Panc1 (cell line): ENCODE measurements around the gene CWC25. TPM values are rescaled to one million over a fixed set of nuclear protein-coding genes. Genes with fewer than 3 reads are reported as not detected.

Experiments
- ATAC-seq: fragments of 200-7000 bp; cut with Tn5 transposase; 2 replicates; pipeline ENCODE4 v1.9.1; 2020; ENCODE audit warnings: mild to moderate bottlenecking, moderate library complexity
- BruUV-seq: library from RNA; stranded (reverse); fragments of 400-500 nt; replicated peaks from 2 replicates; lab custom pipeline; 2021; lab: Mats Ljungman, UMichigan
- CTCF ChIA-PET: fragments of 300-600 bp; sonication (Branson Sonifier 250); formaldehyde crosslinking; loops from one replicate; lab custom pipeline; 2022; ENCODE audit warnings: antibody characterized with exemption; lab: Charles Lee
- POLR2A ChIA-PET: fragments of 300-600 bp; sonication (Branson Sonifier 250); formaldehyde crosslinking; loops from one replicate; lab custom pipeline; 2022; ENCODE audit warnings: antibody characterized with exemption; lab: Charles Lee
- DNase-seq: peaks from one replicate; pipeline ENCODE4 v3.0.0-alpha.2; 2010; ENCODE audit warnings: low read depth, low spot score
- H3K27ac ChIP-seq: 2 replicates; pipeline ENCODE4 v1.5.1; 2011; ENCODE audit warnings: mild to moderate bottlenecking, low read length, inconsistent platforms
- H3K27me3 ChIP-seq: fragments of 200-500 bp; sonication (Bioruptor generic); 2 replicates; pipeline ENCODE4 v1.6.0; 2014; ENCODE audit warnings: low read length, inconsistent platforms; ENCODE audit not compliant: control insufficient read depth, insufficient read depth
- H3K36me3 ChIP-seq: fragments of 200-500 bp; sonication (Bioruptor generic); 2 replicates; pipeline ENCODE4 v1.5.1; 2014; ENCODE audit warnings: inconsistent platforms, mild to moderate bottlenecking, low read length, moderate library complexity; ENCODE audit not compliant: control insufficient read depth, insufficient read depth
- H3K4me1 ChIP-seq: 2 replicates; pipeline ENCODE4 v1.5.1; 2011; ENCODE audit warnings: inconsistent platforms, mild to moderate bottlenecking, low read length, moderate library complexity; ENCODE audit not compliant: control insufficient read depth, insufficient read depth
- H3K4me3 ChIP-seq, 2 experiments: 2 replicates each; pipeline ENCODE4 v1.5.1; 2011 to 2012; ENCODE audit warnings: low read depth in 2 of 2, low read length in 2 of 2, mild to moderate bottlenecking in 2 of 2, inconsistent platforms in 1 of 2, moderate library complexity in 1 of 2
- H3K9me3 ChIP-seq: fragments of 200-500 bp; sonication (Bioruptor generic); 2 replicates; pipeline ENCODE4 v1.5.1; 2014; ENCODE audit warnings: low read depth, mild to moderate bottlenecking, inconsistent platforms, low read length, moderate library complexity; ENCODE audit not compliant: control insufficient read depth, insufficient read depth
- POLR2AphosphoS5 ChIP-seq: IDR thresholded peaks from 2 replicates; pipeline ENCODE4 v1.6.1; 2012; ENCODE audit warnings: mild to moderate bottlenecking, low read depth, low read length, moderate library complexity
- SIN3A ChIP-seq: IDR thresholded peaks from 2 replicates; pipeline ENCODE4 v1.6.1; 2012; ENCODE audit warnings: low read depth, mild to moderate bottlenecking, low read length, moderate library complexity, borderline replicate concordance; ENCODE audit not compliant: insufficient read depth
- TCF7L2 ChIP-seq: IDR thresholded peaks from 2 replicates; pipeline ENCODE4 v1.6.1; 2011; ENCODE audit warnings: mild to moderate bottlenecking, low read depth, low read length, inconsistent platforms
- in situ Hi-C: cut with HindIII; loops from 2 replicates; pipeline ENCODE4 v1.10.0; 2016; ENCODE audit warnings: low sequenced_read_pairs, low pct_unique_long_range_greater_than_20kb
- intact Hi-C: fragments of 100-400 bp; cut with micrococcal nuclease; formaldehyde crosslinking; loops from one replicate; pipeline ENCODE4 v1.10.0; 2022; ENCODE audit not compliant: unreplicated experiment
- total RNA-seq: library from RNA; stranded (reverse); gene quantifications from one replicate; pipeline ENCODE4 v1.2.1, GENCODE V29; 2021; ENCODE audit not compliant: unreplicated experiment
- TF ChIP-seq, protein P1 (sequence below): fragments of 450-650 bp; IDR thresholded peaks from 2 replicates; pipeline ENCODE4 v1.5.1; 2017; ENCODE audit warnings: mild to moderate bottlenecking
- TF ChIP-seq, protein P2 (sequence below), 2 experiments: IDR thresholded peaks; 2 replicates each; pipeline ENCODE4 v1.6.1; 2011 to 2012; ENCODE audit warnings: low read depth in 2 of 2, control low read depth in 1 of 2, low read length in 1 of 2, mild to moderate bottlenecking in 1 of 2, moderate library complexity in 1 of 2; ENCODE audit not compliant: insufficient read depth in 1 of 2

The CWC25 gene
- total RNA-seq, 1 experiment from 2014 or later, result 13.6 TPM

DNA sequence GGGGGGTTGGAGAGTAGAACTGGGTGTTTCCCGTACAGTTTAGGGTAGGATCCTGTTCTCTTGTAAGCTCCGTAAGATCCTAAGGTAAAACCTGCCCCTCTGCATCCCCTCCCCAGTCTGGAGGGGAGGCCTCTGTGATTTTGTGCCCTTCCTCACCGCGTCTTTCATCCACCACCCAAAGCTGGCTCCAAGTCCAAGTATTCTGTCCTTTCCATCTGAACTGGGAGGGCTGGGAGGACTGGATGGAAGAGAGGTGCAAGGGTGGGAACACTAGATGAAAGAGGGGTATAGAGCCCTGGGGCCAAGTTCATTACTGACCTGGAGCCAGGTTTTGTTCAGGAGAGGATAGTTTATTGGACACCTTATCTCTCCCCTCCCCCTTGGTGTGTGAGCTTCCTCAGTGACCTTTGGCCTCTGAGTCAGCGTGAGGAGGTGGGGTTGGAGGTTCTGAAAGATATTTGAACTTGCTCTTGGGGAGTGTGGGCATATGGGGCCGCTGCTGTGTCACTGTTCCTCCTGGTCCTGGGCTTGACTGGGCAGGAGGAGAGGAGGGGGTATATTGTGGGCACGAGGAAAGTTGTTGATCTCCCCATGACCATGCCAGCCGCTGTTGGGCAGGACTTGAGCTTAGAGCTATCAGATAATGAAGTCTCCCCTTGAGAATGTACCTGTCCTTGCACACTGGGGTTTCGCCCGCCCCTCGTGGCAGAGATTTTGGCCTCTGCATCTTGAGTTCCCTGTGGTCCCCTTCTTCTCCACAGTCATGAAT lies 46.3 kb upstream of the CWC25 start:
- BruUV-seq, result no TSS peak
- POLR2A ChIA-PET, result no interaction called here
- no peak for DNase-seq

DNA sequence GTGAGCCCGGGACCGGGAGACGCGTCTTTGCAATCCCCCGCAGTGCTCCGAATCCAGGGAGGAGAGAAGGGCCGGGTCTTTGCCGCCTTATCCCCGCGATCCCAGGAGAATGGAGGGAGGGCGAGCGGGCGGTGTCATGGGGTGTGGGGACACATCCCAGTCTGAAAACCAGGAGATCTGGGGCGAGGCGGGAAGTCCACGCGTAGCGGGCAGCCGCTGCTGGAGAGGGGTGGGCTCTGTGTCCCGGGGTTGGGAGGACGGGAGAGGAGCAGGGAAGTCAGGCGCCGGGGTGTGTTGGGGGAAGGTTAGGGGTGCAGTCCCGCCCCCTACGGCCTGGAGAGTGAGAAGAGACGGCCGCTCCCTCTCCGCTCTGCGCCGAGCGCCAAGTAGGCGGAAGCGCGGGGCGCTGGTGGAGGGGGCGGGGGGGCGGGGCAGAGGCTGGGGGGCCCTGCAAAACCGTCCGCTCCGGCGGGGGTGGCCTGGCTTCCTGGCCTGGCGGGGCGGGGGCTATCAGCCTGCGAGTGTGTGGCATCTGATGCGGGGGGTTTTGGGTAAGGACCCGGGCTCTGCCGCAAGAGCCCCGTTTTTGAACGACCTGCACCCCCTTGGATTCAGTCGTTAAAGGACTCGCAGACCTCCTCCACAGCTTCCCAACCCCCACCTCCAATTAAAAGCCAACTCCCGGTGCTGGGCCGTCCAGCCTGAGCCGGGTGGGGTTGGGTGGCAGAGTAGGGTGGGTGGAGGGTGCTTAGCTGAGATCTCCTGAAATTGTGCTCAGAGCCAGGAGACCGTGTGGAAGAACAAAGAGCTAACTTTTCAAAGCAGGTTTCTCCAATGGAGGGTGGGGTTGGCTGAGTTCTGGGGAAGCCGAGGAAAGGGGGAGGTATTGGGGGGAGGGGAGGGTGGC lies 45.4 kb upstream of the CWC25 start:
- BruUV-seq, result no TSS peak
- POLR2A ChIA-PET, result no interaction called here
- peak; percentile 33 for ATAC-seq

More for the DNA sequence above, 46.3 kb upstream of the CWC25 start:
- CTCF ChIA-PET, result no interaction called here
- no peak for ATAC-seq
- TF ChIP-seq SIN3A, result no peak
- no peaks in the 10 kb centered on the region; the same call in 1 of the 2 replicates for H3K36me3 ChIP-seq
- in situ Hi-C loops, result no loop called here
- intact Hi-C loops, result no loop called here
- no peaks in the 10 kb centered on the region for H3K9me3 ChIP-seq
- peaks cover 45% of the 10 kb centered on the region for H3K4me1 ChIP-seq
- H3K27me3 ChIP-seq, result no peaks in the 10 kb centered on the region
- H3K27ac ChIP-seq, result peak overlapping the region; percentile 88
- H3K4me3 ChIP-seq, result peak overlapping the region; percentile 87 to 94

More for the DNA sequence above, 45.4 kb upstream of the CWC25 start:
- TF ChIP-seq SIN3A (no peak), TCF7L2 (no peak), POLR2AphosphoS5 (no peak)
- TF ChIP-seq, protein P1, sequence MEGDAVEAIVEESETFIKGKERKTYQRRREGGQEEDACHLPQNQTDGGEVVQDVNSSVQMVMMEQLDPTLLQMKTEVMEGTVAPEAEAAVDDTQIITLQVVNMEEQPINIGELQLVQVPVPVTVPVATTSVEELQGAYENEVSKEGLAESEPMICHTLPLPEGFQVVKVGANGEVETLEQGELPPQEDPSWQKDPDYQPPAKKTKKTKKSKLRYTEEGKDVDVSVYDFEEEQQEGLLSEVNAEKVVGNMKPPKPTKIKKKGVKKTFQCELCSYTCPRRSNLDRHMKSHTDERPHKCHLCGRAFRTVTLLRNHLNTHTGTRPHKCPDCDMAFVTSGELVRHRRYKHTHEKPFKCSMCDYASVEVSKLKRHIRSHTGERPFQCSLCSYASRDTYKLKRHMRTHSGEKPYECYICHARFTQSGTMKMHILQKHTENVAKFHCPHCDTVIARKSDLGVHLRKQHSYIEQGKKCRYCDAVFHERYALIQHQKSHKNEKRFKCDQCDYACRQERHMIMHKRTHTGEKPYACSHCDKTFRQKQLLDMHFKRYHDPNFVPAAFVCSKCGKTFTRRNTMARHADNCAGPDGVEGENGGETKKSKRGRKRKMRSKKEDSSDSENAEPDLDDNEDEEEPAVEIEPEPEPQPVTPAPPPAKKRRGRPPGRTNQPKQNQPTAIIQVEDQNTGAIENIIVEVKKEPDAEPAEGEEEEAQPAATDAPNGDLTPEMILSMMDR, result no peak
- TF ChIP-seq, protein P2, sequence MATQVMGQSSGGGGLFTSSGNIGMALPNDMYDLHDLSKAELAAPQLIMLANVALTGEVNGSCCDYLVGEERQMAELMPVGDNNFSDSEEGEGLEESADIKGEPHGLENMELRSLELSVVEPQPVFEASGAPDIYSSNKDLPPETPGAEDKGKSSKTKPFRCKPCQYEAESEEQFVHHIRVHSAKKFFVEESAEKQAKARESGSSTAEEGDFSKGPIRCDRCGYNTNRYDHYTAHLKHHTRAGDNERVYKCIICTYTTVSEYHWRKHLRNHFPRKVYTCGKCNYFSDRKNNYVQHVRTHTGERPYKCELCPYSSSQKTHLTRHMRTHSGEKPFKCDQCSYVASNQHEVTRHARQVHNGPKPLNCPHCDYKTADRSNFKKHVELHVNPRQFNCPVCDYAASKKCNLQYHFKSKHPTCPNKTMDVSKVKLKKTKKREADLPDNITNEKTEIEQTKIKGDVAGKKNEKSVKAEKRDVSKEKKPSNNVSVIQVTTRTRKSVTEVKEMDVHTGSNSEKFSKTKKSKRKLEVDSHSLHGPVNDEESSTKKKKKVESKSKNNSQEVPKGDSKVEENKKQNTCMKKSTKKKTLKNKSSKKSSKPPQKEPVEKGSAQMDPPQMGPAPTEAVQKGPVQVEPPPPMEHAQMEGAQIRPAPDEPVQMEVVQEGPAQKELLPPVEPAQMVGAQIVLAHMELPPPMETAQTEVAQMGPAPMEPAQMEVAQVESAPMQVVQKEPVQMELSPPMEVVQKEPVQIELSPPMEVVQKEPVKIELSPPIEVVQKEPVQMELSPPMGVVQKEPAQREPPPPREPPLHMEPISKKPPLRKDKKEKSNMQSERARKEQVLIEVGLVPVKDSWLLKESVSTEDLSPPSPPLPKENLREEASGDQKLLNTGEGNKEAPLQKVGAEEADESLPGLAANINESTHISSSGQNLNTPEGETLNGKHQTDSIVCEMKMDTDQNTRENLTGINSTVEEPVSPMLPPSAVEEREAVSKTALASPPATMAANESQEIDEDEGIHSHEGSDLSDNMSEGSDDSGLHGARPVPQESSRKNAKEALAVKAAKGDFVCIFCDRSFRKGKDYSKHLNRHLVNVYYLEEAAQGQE (IDR thresholded peaks at IDR 0.05; ENCODE audit: insufficient read depth in 1 of 2, low read depth in 2 of 2, low read length in 1 of 2), result no peak
- no peak for DNase-seq
- intact Hi-C loops (no loop called here), in situ Hi-C loops (no loop called here)
- CTCF ChIA-PET, result no interaction called here
- Histone ChIP-seq H3K36me3 (no peaks in the 10 kb centered on the region; the same call in 1 of the 2 replicates), H3K27ac (peak overlapping the region; percentile 88), H3K4me3 (peak overlapping the region; percentile 87 to 94), H3K4me1 (peaks cover 42% of the 10 kb centered on the region), H3K9me3 (no peaks in the 10 kb centered on the region), H3K27me3 (no peaks in the 10 kb centered on the region)
